Neural cell (in vitro differentiated cells): Measurements from ENCODE around the gene SIL1. TPM values are rescaled to one million over a fixed set of nuclear protein-coding genes. Genes with fewer than 3 reads are reported as not detected.

Experiments used
- H2AFZ ChIP-seq: fragments of 200-600, 300-800 bp; sonication (generic), shearing (Covaris generic); 2 replicates; pipeline ENCODE4 v1.6.0; 2014; ENCODE audit warnings: low read depth, mild to moderate bottlenecking, antibody characterized with exemption, low read length, moderate library complexity
- H3F3A ChIP-seq: fragments of 200-600 bp; shearing (Covaris generic); 2 replicates; pipeline ENCODE4 v1.6.1; 2016; ENCODE audit warnings: mild to moderate bottlenecking, moderate library complexity, mixed read lengths, antibody characterized with exemption, low read length; ENCODE audit not compliant: insufficient read depth, poor library complexity, severe bottlenecking
- H3K27ac ChIP-seq: fragments of 200-600, 300-800 bp; sonication (generic), shearing (Covaris generic); 2 replicates; pipeline ENCODE4 v1.5.1; 2014; ENCODE audit warnings: mild to moderate bottlenecking, low read length, moderate library complexity
- H3K27me3 ChIP-seq: fragments of 300-800, 200-600 bp; sonication (generic), shearing (Covaris generic); 2 replicates; pipeline ENCODE4 v1.6.0; 2014; ENCODE audit warnings: mild to moderate bottlenecking, low read depth, low read length, moderate library complexity; ENCODE audit not compliant: insufficient read depth
- H3K36me3 ChIP-seq: fragments of 300-800, 200-600 bp; sonication (generic), shearing (Covaris generic); 2 replicates; pipeline ENCODE4 v1.5.1; 2014; ENCODE audit warnings: mild to moderate bottlenecking, antibody characterized with exemption, low read length, moderate library complexity; ENCODE audit not compliant: insufficient read depth
- H3K4me2 ChIP-seq: fragments of 300-800, 200-600 bp; sonication (generic), shearing (Covaris generic); 2 replicates; pipeline ENCODE4 v1.6.0; 2014; ENCODE audit warnings: mild to moderate bottlenecking, low read length
- H3K4me3 ChIP-seq: fragments of 300-800, 200-600 bp; sonication (generic), shearing (Covaris generic); 2 replicates; pipeline ENCODE4 v1.5.1; 2014; ENCODE audit warnings: mild to moderate bottlenecking, low read length, moderate library complexity
- H3K79me2 ChIP-seq: fragments of 200-600 bp; shearing (Covaris generic); replicated peaks from 2 replicates; pipeline ENCODE4 v1.6.0; 2014; ENCODE audit warnings: mild to moderate bottlenecking, low read length, moderate library complexity; ENCODE audit not compliant: insufficient read depth
- H3K9ac ChIP-seq: fragments of 300-800, 200-600 bp; sonication (generic), shearing (Covaris generic); 2 replicates; pipeline ENCODE4 v1.6.1; 2016; ENCODE audit warnings: mild to moderate bottlenecking, low read length, mixed read lengths
- H3K9me2 ChIP-seq: fragments of 200-600 bp; shearing (Covaris generic); 2 replicates; pipeline ENCODE4 v1.6.1; 2016; ENCODE audit warnings: mild to moderate bottlenecking, low read length, mixed read lengths; ENCODE audit not compliant: insufficient read depth
- H3K9me3 ChIP-seq: fragments of 200-600, 300-800 bp; sonication (generic), shearing (Covaris generic); 2 replicates; pipeline ENCODE4 v1.6.1; 2016; ENCODE audit warnings: mild to moderate bottlenecking, mixed run types, low read length, moderate library complexity, mixed read lengths
- H4K20me1 ChIP-seq: fragments of 200-600 bp; shearing (Covaris generic); 2 replicates; pipeline ENCODE4 v1.6.1; 2016; ENCODE audit warnings: mild to moderate bottlenecking, mixed run types; ENCODE audit not compliant: insufficient read depth
- CTCF ChIP-seq: fragments of 450-650 bp; IDR thresholded peaks from 2 replicates; pipeline ENCODE4 v1.5.1; 2014; ENCODE audit warnings: antibody characterized with exemption, mild to moderate bottlenecking, moderate library complexity; ENCODE audit not compliant: poor library complexity, severe bottlenecking
- EP300 ChIP-seq: fragments of 450-650 bp; conservative IDR thresholded peaks from 2 replicates; pipeline ENCODE4 v1.6.1; 2014; ENCODE audit warnings: antibody characterized with exemption, mild to moderate bottlenecking, moderate library complexity; ENCODE audit not compliant: poor library complexity, severe bottlenecking
- EZH2 ChIP-seq: fragments of 200-600, 300-800 bp; shearing (Covaris generic), sonication (generic); IDR thresholded peaks from 2 replicates; pipeline ENCODE4 v1.6.1; 2014; ENCODE audit warnings: antibody characterized with exemption, low read length, borderline replicate concordance, mild to moderate bottlenecking; ENCODE audit not compliant: insufficient read depth, poor library complexity, severe bottlenecking
- MXI1 ChIP-seq: fragments of 450-650 bp; conservative IDR thresholded peaks from 2 replicates; pipeline ENCODE4 v1.6.1; 2014; ENCODE audit warnings: antibody characterized with exemption, mild to moderate bottlenecking; ENCODE audit not compliant: poor library complexity, severe bottlenecking
- POLR2AphosphoS5 ChIP-seq: IDR thresholded peaks from 2 replicates; pipeline ENCODE4 v1.6.1; 2012
- RAD21 ChIP-seq: fragments of 450-650 bp; conservative IDR thresholded peaks from 2 replicates; pipeline ENCODE4 v1.6.1; 2014; ENCODE audit warnings: antibody characterized with exemption, mild to moderate bottlenecking, moderate library complexity
- REST ChIP-seq: IDR thresholded peaks from 2 replicates; pipeline ENCODE4 v1.6.1; 2012; ENCODE audit warnings: borderline replicate concordance
- SMC3 ChIP-seq: fragments of 450-650 bp; conservative IDR thresholded peaks from 2 replicates; pipeline ENCODE4 v1.6.1; 2014; ENCODE audit warnings: antibody characterized with exemption, mild to moderate bottlenecking, moderate library complexity; ENCODE audit not compliant: poor library complexity
- TAF1 ChIP-seq: IDR thresholded peaks from 2 replicates; pipeline ENCODE4 v1.6.1; 2012; ENCODE audit warnings: low read depth
- polyA plus RNA-seq: library from polyadenylated mRNA; depleted of rRNA; stranded (reverse); fragments of >200 nt; gene quantifications from 2 replicates; pipeline ENCODE4 v1.2.3, GENCODE V29; 2014

SIL1 gene
- polyA plus RNA-seq, 1 donor from 2014 or later, result 4.7 TPM

GRCh38 chr5:139207297-139208000, 9.3 kb upstream of the SIL1 start:
- Histone ChIP-seq H3K27ac (no peak overlapping the region), H3K9me3 (no peaks in the 10 kb centered on the region), H3K9ac (no peak overlapping the region), H3K9me2 (no peaks in the 10 kb centered on the region), H3F3A (no peaks in the 10 kb centered on the region), H3K27me3 (no peaks in the 10 kb centered on the region), H2AFZ (no peak overlapping the region), H4K20me1 (no peaks in the 10 kb centered on the region), H3K4me2 (no peak overlapping the region), H3K4me3 (no peak overlapping the region), H3K79me2 (no peaks in the 10 kb centered on the region), H3K36me3 (no peaks in the 10 kb centered on the region)
- TF ChIP-seq CTCF (no peak), REST (no peak), MXI1 (no peak), EZH2 (no peak), SMC3 (no peak), RAD21 (no peak), POLR2AphosphoS5 (no peak), EP300 (no peak), TAF1 (no peak)

GRCh38 chr5:139205586-139205985, 7.4 kb upstream of the SIL1 start:
- H3K79me2 ChIP-seq, result no peaks in the 10 kb centered on the region
- no peak overlapping the region for H3K4me2 ChIP-seq
- no peaks in the 10 kb centered on the region for H3K27me3 ChIP-seq
- no peak overlapping the region for H3K9ac ChIP-seq
- H4K20me1 ChIP-seq, result no peaks in the 10 kb centered on the region
- H3K9me3 ChIP-seq, result no peaks in the 10 kb centered on the region
- H3F3A ChIP-seq, result no peaks in the 10 kb centered on the region
- H3K27ac ChIP-seq, result no peak overlapping the region
- H3K36me3 ChIP-seq, result no peaks in the 10 kb centered on the region
- TF ChIP-seq REST, result no peak
- TF ChIP-seq MXI1, result no peak
- no peak for TF ChIP-seq TAF1
- no peak for TF ChIP-seq EP300
- no peak for TF ChIP-seq EZH2
- TF ChIP-seq CTCF, result no peak
- no peak for TF ChIP-seq POLR2AphosphoS5
- no peak for TF ChIP-seq SMC3
- no peak for TF ChIP-seq RAD21
- H2AFZ ChIP-seq, result no peak overlapping the region
- H3K4me3 ChIP-seq, result no peak overlapping the region
- no peaks in the 10 kb centered on the region for H3K9me2 ChIP-seq
